Dermis blood vessel endothelial cell (primary cell): Measurements from ENCODE around the gene ABCA5. TPM values are rescaled to one million over a fixed set of nuclear protein-coding genes. Genes with fewer than 3 reads are reported as not detected.
"Not testable (repeated sequence)": the region's sequence is repeated elsewhere in the genome, so short reads cannot be mapped to it uniquely, and the experiment has no call there.

Source experiments
- DNase-seq: peaks from one replicate; pipeline ENCODE4 v3.0.0; 2010
- total RNA-seq: library from RNA; depleted of rRNA; stranded (reverse); fragments of >200 nt; gene quantifications from 2 replicates; pipeline ENCODE4 v1.2.3, GENCODE V29; 2014

ABCA5 gene
- total RNA-seq, 1 donor from 2014 or later: 18.5 TPM

GRCh38 chr17:69196105-69196653 lies 130.8 kb downstream of the ABCA5 start:
- not testable (repeated sequence) for DNase-seq

Other genes starting within 250 kb of the ABCA5 start
- gene ABCA6, start 185.2 kb downstream of the ABCA5 start, total RNA-seq: 15.7 and 39.6 TPM in 2 replicates
- gene ABCA10, start 98.3 kb downstream of the ABCA5 start, total RNA-seq: 0.51 and 0.88 TPM in 2 replicates
- gene MAP2K6, start 87.6 kb upstream of the ABCA5 start, total RNA-seq: 4.9 and 14.2 TPM in 2 replicates